Loucy (cell line): ENCODE results near the gene STARD13.

Source experiments
- EZH2phosphoT487 ChIP-seq: fragments of 200-600 bp; IDR thresholded peaks from 2 replicates; pipeline ENCODE4 v1.6.1; 2018; ENCODE audit warnings: antibody characterized with exemption, mild to moderate bottlenecking, moderate library complexity, borderline replicate concordance
- TF ChIP-seq, protein P1 (sequence below): fragments of 200-600 bp; sonication (generic); conservative IDR thresholded peaks from 2 replicates; pipeline ENCODE4 v1.5.1; 2014; ENCODE audit warnings: mild to moderate bottlenecking, antibody characterized with exemption, low read length

DNA sequence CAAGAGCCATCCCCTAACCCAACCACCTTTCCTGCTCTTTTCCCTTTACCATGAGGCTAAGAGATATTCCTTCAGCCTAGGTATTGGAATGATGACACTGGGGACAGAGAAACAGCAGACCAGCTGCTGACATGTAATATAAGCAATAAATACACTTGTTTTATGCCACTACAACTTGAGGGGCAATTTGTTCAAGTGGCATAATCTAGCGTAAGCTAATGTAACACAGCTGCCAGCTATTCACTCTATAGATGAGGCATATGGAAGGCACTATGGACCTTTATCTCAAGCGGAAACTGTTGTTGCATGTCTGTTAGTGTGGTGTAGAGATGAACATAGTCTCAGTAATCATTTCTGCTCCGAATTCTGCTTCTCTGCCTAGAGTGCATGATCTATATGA, 111.1 kb downstream of the STARD13 start:
- TF ChIP-seq, protein P1, sequence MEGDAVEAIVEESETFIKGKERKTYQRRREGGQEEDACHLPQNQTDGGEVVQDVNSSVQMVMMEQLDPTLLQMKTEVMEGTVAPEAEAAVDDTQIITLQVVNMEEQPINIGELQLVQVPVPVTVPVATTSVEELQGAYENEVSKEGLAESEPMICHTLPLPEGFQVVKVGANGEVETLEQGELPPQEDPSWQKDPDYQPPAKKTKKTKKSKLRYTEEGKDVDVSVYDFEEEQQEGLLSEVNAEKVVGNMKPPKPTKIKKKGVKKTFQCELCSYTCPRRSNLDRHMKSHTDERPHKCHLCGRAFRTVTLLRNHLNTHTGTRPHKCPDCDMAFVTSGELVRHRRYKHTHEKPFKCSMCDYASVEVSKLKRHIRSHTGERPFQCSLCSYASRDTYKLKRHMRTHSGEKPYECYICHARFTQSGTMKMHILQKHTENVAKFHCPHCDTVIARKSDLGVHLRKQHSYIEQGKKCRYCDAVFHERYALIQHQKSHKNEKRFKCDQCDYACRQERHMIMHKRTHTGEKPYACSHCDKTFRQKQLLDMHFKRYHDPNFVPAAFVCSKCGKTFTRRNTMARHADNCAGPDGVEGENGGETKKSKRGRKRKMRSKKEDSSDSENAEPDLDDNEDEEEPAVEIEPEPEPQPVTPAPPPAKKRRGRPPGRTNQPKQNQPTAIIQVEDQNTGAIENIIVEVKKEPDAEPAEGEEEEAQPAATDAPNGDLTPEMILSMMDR = no peak
- TF ChIP-seq EZH2phosphoT487 = no peak
